D341Med (cell line): ENCODE results near the gene PRSS57.

Source experiments
- DNase-seq: peaks from one replicate; pipeline ENCODE4 v3.0.0; 2012; ENCODE audit warnings: low spot score

Gene PRSS57

GRCh38 chr19:652467-653389 is 42.5 kb downstream of the PRSS57 start:
- no peak for DNase-seq

GRCh38 chr19:651991-652390 is 43.3 kb downstream of the PRSS57 start:
- no peak for DNase-seq

- DNase-seq: no peak
Measured at GRCh38 chr19:651114-651818, 44.0 kb downstream of the PRSS57 start.

- no peak for DNase-seq
Measured at GRCh38 chr19:650121-650520, 45.1 kb downstream of the PRSS57 start.

GRCh38 chr19:648904-649801 is 46.1 kb downstream of the PRSS57 start:
- DNase-seq: no peak

GRCh38 chr19:648305-648704 is 46.9 kb downstream of the PRSS57 start:
- no peak for DNase-seq

GRCh38 chr19:647566-648284 is 47.5 kb downstream of the PRSS57 start:
- no peak for DNase-seq

- no peak for DNase-seq
Measured at GRCh38 chr19:646779-647565, 48.3 kb downstream of the PRSS57 start.

GRCh38 chr19:645912-646778 is 49.1 kb downstream of the PRSS57 start:
- DNase-seq: no peak

- DNase-seq: no peak
Measured at GRCh38 chr19:644789-645188, 50.5 kb downstream of the PRSS57 start.

GRCh38 chr19:644363-644762 is 50.9 kb downstream of the PRSS57 start:
- peak; percentile 67 for DNase-seq

- DNase-seq: no peak
Measured at GRCh38 chr19:643736-644135, 51.5 kb downstream of the PRSS57 start.

- DNase-seq: no peak
Measured at GRCh38 chr19:642767-643727, 52.2 kb downstream of the PRSS57 start.

- DNase-seq: no peak
Measured at GRCh38 chr19:641702-642101, 53.5 kb downstream of the PRSS57 start.

- no peak for DNase-seq
Measured at GRCh38 chr19:640606-641189, 54.6 kb downstream of the PRSS57 start.

GRCh38 chr19:640161-640558 is 55.1 kb downstream of the PRSS57 start:
- DNase-seq: no peak

GRCh38 chr19:639253-640160 is 55.7 kb downstream of the PRSS57 start, which contains the start of gene FGF22:
FGF22 (plus strand) TSS chr19:639879; CDS start chr19:639926, 47 bp downstream.
- peak; percentile 100 for DNase-seq
